ENCODE measurements around the gene ZNF367.

DNA sequence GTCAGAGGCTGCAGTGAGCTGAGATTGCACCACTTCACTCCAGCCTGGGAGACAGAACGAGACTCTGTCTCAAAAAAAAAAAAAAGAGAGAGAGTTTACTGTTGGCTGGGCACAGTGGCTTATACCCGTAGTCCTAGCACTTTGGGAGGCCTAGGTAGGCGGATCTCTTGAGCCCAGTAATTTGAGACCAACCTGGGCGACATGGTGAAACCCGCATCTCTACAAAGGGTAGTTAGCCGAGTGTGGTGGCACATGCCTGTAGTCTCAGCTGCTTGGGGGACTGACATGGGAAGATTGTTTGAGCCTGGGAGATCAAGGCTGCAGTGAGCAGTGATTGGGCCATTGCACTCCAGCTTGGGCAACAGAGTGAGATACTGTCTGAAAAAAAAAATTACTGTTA lies 44.4 kb upstream of the ZNF367 start:
- TF ChIP-seq FOS (IDR thresholded peaks at IDR 0.05; ENCODE audit: borderline replicate concordance, insufficient read depth, low read length): no peak
- TF ChIP-seq, protein P1, sequence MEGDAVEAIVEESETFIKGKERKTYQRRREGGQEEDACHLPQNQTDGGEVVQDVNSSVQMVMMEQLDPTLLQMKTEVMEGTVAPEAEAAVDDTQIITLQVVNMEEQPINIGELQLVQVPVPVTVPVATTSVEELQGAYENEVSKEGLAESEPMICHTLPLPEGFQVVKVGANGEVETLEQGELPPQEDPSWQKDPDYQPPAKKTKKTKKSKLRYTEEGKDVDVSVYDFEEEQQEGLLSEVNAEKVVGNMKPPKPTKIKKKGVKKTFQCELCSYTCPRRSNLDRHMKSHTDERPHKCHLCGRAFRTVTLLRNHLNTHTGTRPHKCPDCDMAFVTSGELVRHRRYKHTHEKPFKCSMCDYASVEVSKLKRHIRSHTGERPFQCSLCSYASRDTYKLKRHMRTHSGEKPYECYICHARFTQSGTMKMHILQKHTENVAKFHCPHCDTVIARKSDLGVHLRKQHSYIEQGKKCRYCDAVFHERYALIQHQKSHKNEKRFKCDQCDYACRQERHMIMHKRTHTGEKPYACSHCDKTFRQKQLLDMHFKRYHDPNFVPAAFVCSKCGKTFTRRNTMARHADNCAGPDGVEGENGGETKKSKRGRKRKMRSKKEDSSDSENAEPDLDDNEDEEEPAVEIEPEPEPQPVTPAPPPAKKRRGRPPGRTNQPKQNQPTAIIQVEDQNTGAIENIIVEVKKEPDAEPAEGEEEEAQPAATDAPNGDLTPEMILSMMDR (IDR thresholded peaks at IDR 0.05; ENCODE audit: extremely low read depth in 1 of 2, insufficient read depth in 1 of 2, low read depth in 1 of 2, low read length in 2 of 2): no peak
- no peak for TF ChIP-seq POLR2A (IDR thresholded peaks at IDR 0.05; ENCODE audit: low read depth, low read length)
- TF ChIP-seq EZH2 (IDR thresholded peaks at IDR 0.05; ENCODE audit: borderline replicate concordance, low read depth, low read length, severe bottlenecking): no peak
- TF ChIP-seq POLR2AphosphoS5 (IDR thresholded peaks at IDR 0.05; ENCODE audit: insufficient read depth, low read depth, low read length): no peak
- TF ChIP-seq, protein P2, sequence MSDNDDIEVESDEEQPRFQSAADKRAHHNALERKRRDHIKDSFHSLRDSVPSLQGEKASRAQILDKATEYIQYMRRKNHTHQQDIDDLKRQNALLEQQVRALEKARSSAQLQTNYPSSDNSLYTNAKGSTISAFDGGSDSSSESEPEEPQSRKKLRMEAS (IDR thresholded peaks at IDR 0.05; ENCODE audit: insufficient read depth, insufficient read length): no peak

Measured in endothelial cell of umbilical vein (primary cell).